ENCODE measurements around the gene EAF1.

DNA sequence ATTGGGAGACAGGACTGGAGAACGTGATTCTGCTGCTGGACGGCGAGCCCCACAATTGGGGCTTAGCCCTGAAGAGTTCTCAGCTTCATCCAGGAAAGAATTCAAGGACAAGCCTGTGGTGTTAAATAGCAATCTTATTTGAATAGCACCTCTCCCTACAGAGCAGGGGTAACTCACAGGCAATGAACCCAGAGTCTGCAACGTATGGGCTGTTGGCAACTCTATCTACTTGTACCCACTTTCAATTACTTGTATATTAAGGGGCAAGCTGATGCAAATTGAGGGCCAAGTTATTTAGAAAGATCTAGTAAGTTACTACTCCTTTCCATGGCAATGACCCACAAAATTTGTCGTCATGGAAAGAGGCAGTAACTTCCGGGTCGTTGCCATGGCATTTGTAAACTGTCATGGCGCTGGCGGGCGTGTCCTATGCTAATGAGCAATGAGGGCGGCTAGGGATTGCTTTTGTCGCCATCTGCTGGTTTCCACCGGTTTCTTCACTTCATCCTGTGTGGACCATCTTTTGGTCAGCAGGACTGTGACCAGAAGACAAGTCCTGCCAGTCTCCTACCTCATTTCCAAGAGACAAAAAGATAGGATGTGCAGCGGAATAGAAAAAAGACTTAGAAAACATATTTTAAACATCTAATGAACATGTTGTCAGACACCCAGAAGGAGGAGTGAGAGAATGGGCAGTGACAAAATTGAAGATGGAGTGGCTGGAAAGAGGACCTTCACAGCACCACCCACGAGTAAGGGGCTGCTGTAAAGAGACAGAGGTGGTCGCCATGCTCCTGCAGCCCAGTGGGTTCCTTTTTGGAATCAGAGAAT is 49.2 kb upstream of the EAF1 start:
- TF ChIP-seq, protein P1, sequence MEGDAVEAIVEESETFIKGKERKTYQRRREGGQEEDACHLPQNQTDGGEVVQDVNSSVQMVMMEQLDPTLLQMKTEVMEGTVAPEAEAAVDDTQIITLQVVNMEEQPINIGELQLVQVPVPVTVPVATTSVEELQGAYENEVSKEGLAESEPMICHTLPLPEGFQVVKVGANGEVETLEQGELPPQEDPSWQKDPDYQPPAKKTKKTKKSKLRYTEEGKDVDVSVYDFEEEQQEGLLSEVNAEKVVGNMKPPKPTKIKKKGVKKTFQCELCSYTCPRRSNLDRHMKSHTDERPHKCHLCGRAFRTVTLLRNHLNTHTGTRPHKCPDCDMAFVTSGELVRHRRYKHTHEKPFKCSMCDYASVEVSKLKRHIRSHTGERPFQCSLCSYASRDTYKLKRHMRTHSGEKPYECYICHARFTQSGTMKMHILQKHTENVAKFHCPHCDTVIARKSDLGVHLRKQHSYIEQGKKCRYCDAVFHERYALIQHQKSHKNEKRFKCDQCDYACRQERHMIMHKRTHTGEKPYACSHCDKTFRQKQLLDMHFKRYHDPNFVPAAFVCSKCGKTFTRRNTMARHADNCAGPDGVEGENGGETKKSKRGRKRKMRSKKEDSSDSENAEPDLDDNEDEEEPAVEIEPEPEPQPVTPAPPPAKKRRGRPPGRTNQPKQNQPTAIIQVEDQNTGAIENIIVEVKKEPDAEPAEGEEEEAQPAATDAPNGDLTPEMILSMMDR (optimal IDR thresholded peaks at IDR 0.05 in 1 of 3, IDR thresholded peaks at IDR 0.05 in 1 of 3, conservative IDR thresholded peaks at IDR 0.05 in 1 of 3; ENCODE audit: extremely low read depth in 1 of 3, insufficient read depth in 2 of 3, low read length in 3 of 3), result peak; percentile 82 to 86 (median 85)
- no peak for TF ChIP-seq EZH2 (IDR thresholded peaks at IDR 0.05; ENCODE audit: low read length)
